K562 (cell line): Measurements from ENCODE around the gene CPNE6. TPM values are rescaled to one million over a fixed set of nuclear protein-coding genes. Genes with fewer than 3 reads are reported as not detected.
A peak's percentile ranks its signal among the peaks of the same experiment; 100 is the strongest.

Experiments
- ATAC-seq: fragments of 200-7000 bp; cut with Tn5 transposase; 3 replicates; pipeline ENCODE4 v1.9.1; 2020; ENCODE audit warnings: moderate library complexity
- BruUV-seq: library from RNA; stranded (reverse); fragments of 400-500 nt; replicated peaks from 2 replicates; lab custom pipeline; 2021; lab: Mats Ljungman, UMichigan
- CTCF ChIA-PET: fragments of 300-600 bp; formaldehyde crosslinking; extraction: SDS; loops from one replicate; lab custom pipeline; 2021; ENCODE audit warnings: low intra/inter-chr PET ratio; lab: Yijun Ruan, JAX
- POLR2A ChIA-PET: fragments of 300-600, 350-650 bp; sonication (Branson Sonifier 250); formaldehyde crosslinking; extraction: SDS; loops from one replicate; lab custom pipeline; 2021; ENCODE audit warnings: antibody characterized with exemption, inconsistent platforms; lab: Yijun Ruan, JAX
- DNase-seq, 4 experiments: peaks; one replicate each; pipeline versions ENCODE4 v3.0.0 to v3.0.0-alpha.2; 2011 to 2018; ENCODE audit warnings: low spot score in 3 of 4, mixed read lengths in 3 of 4; ENCODE audit errors: extremely low read depth in 1 of 4
- FAIRE-seq: peaks from 2 replicates; lab custom pipeline; 2011; peaks lifted over from hg19 to GRCh38; lab: Jason Lieb, UNC
- H2AFZ ChIP-seq: 2 replicates; pipeline ENCODE4 v1.6.0; 2011; ENCODE audit warnings: low read depth, low read length, control low read depth, inconsistent platforms
- H3K27ac ChIP-seq: fragments of 200-600 bp; 3 replicates; pipeline ENCODE4 v1.8.0; 2011; ENCODE audit warnings: low read depth, mild to moderate bottlenecking, control low read depth, inconsistent platforms, low read length, moderate library complexity, mixed read lengths; ENCODE audit errors: extremely low read depth
- H3K27me3 ChIP-seq, 2 experiments: fragments of 300-600 bp in 1 of 2; 2 replicates in 1 of 2; 3 replicates in 1 of 2; pipeline versions ENCODE4 v1.6.0 to v1.8.0; 2011; ENCODE audit warnings: inconsistent platforms in 2 of 2, low read length in 2 of 2, mild to moderate bottlenecking in 1 of 2, mixed read lengths in 1 of 2, moderate library complexity in 1 of 2; ENCODE audit not compliant: control insufficient read depth in 2 of 2, insufficient read depth in 2 of 2
- H3K36me3 ChIP-seq: fragments of 300-600 bp; 3 replicates; pipeline ENCODE4 v1.8.0; 2011; ENCODE audit warnings: mild to moderate bottlenecking, low read length, inconsistent platforms; ENCODE audit not compliant: control insufficient read depth, insufficient read depth
- H3K4me1 ChIP-seq, 2 experiments: fragments of 200-600 bp in 1 of 2; replicated peaks in 1 of 2; 2 replicates in 1 of 2; 3 replicates in 1 of 2; pipeline versions ENCODE4 v1.5.1 to v1.8.0; 2011; ENCODE audit warnings: inconsistent platforms in 2 of 2, low read length in 2 of 2, mild to moderate bottlenecking in 1 of 2, mixed read lengths in 1 of 2, moderate library complexity in 1 of 2; ENCODE audit not compliant: control insufficient read depth in 2 of 2, insufficient read depth in 2 of 2
- H3K4me2 ChIP-seq: 2 replicates; pipeline ENCODE4 v1.6.1; 2011; ENCODE audit warnings: low read length, control low read depth, inconsistent platforms, mixed read lengths; ENCODE audit not compliant: insufficient read depth
- H3K4me3 ChIP-seq: fragments of 200-600 bp; sonication (generic), shearing (Covaris generic); 2 replicates; pipeline ENCODE4 v1.5.1; 2016; ENCODE audit warnings: control low read depth, inconsistent platforms
- H3K79me2 ChIP-seq: fragments of 200-600 bp; 3 replicates; pipeline ENCODE4 v1.8.0; 2011; ENCODE audit warnings: low read length, inconsistent platforms; ENCODE audit not compliant: control insufficient read depth, insufficient read depth
- H3K9ac ChIP-seq, 2 experiments: 2 replicates each; pipeline versions ENCODE4 v1.6.0 to v1.6.1; 2011; ENCODE audit warnings: low read depth in 2 of 2, low read length in 2 of 2, control low read depth in 1 of 2, inconsistent platforms in 1 of 2, mild to moderate bottlenecking in 1 of 2, mixed read lengths in 1 of 2; ENCODE audit not compliant: insufficient read depth in 1 of 2
- H3K9me1 ChIP-seq: one replicate; pipeline ENCODE4 v1.6.0; 2011; ENCODE audit warnings: inconsistent platforms, mild to moderate bottlenecking, low read length, moderate library complexity; ENCODE audit not compliant: control insufficient read depth, insufficient read depth
- H3K9me3 ChIP-seq: replicated peaks from 2 replicates; pipeline ENCODE4 v1.5.1; 2011; ENCODE audit warnings: low read depth, low read length, inconsistent platforms; ENCODE audit not compliant: control insufficient read depth, insufficient read depth
- H4K20me1 ChIP-seq: replicated peaks from 2 replicates; pipeline ENCODE4 v1.6.1; 2011; ENCODE audit warnings: low read length, inconsistent platforms, mixed read lengths; ENCODE audit not compliant: control insufficient read depth, insufficient read depth
- BDP1 ChIP-seq: IDR thresholded peaks from 3 replicates; pipeline ENCODE4 v1.6.1; 2011; ENCODE audit not compliant: insufficient read length, insufficient read depth
- CAMTA2 ChIP-seq: fragments of 250-450 bp; sonication (Bioruptor Pico); conservative IDR thresholded peaks from 2 replicates; pipeline ENCODE4 v1.5.1; 2022
- CHD4 ChIP-seq: fragments of 200-600 bp; sonication (generic); IDR thresholded peaks from 3 replicates; pipeline ENCODE4 v1.6.1; 2012; ENCODE audit warnings: low read depth, mild to moderate bottlenecking, mixed read lengths, low read length, inconsistent platforms; ENCODE audit not compliant: insufficient read depth, insufficient replicate concordance, poor library complexity, severe bottlenecking
- DEAF1 ChIP-seq: fragments of 450-650 bp; formaldehyde crosslinking; IDR thresholded peaks from 2 replicates; pipeline ENCODE4 v1.4.0; 2020; ENCODE audit warnings: mild to moderate bottlenecking, moderate library complexity
- EGR1 ChIP-seq: fragments of 450-650 bp; conservative IDR thresholded peaks from 2 replicates; pipeline ENCODE4 v1.6.1; 2017; ENCODE audit warnings: mild to moderate bottlenecking
- ELF4 ChIP-seq: fragments of 450-650 bp; formaldehyde crosslinking; IDR thresholded peaks from 2 replicates; pipeline ENCODE4 v1.4.0; 2022; ENCODE audit warnings: missing genetic modification characterization
- FIP1L1 ChIP-seq: fragments of 200-400 bp; formaldehyde crosslinking; IDR thresholded peaks from 2 replicates; pipeline ENCODE4 v1.6.1; 2018; ENCODE audit warnings: mild to moderate bottlenecking, low read depth, low read length; ENCODE audit not compliant: poor library complexity, severe bottlenecking
- IRF9 ChIP-seq: fragments of 450-650 bp; IDR thresholded peaks from 2 replicates; pipeline ENCODE4 v1.6.1; 2016; ENCODE audit warnings: missing biosample characterization, missing genetic modification characterization
- NBN ChIP-seq: fragments of 450-650 bp; IDR thresholded peaks from 2 replicates; pipeline ENCODE4 v1.6.1; 2016; ENCODE audit warnings: low read depth, mild to moderate bottlenecking
- NFE2L1 ChIP-seq: fragments of 450-650 bp; IDR thresholded peaks from 2 replicates; pipeline ENCODE4 v1.6.1; 2016; ENCODE audit warnings: missing genetic modification characterization, low read depth, mild to moderate bottlenecking, missing compliant biosample characterization, moderate library complexity, borderline replicate concordance
- NKRF ChIP-seq: fragments of 450-650 bp; IDR thresholded peaks from 2 replicates; pipeline ENCODE4 v1.6.1; 2016; ENCODE audit warnings: borderline replicate concordance
- ZNF124 ChIP-seq: sonication (generic); formaldehyde crosslinking; IDR thresholded peaks from 2 replicates; pipeline ENCODE4 v1.8.1; 2022; ENCODE audit warnings: missing genetic modification reagents
- ZNF589 ChIP-seq: fragments of 200-800 bp; sonication (Bioruptor generic); IDR thresholded peaks from 2 replicates; pipeline ENCODE4 v1.6.1; 2016; ENCODE audit warnings: low read depth, missing genetic modification characterization, missing compliant biosample characterization
- WGBS: fragments of 100-300 bp; shearing (Covaris generic); methylation state at CpG from one replicate; pipeline ENCODE4 v1.1.6; 2016; ENCODE audit warnings: low coverage, mixed read lengths; ENCODE audit not compliant: insufficient coverage; ENCODE audit errors: missing lambda C conversion rate; 5-methylcytosine and 5-hydroxymethylcytosine counted together
- in situ Hi-C: fragments of 300-500 bp; cut with MboI; formaldehyde crosslinking; loops from 4 replicates; pipeline ENCODE4 v1.15.0; 2018; ENCODE audit warnings: inconsistent platforms, mixed read lengths
- intact Hi-C: fragments of 100-400 bp; cut with micrococcal nuclease; formaldehyde crosslinking; loops from 2 replicates; pipeline ENCODE4 v1.14.2; 2022
- polyA plus RNA-seq, 8 experiments: library from polyadenylated mRNA; depleted of rRNA in 4 of 8; stranded (reverse) in 5 of 8; unstranded in 3 of 8; fragments of >200 nt; fragmentation: Nextera tagmentation in 2 of 8; fragmentation: Illumina TruSeq in 1 of 8; extraction: Ambion mirVana in 2 of 8; extraction: Trizol in 1 of 8; gene quantifications; 2 replicates each; pipeline versions ENCODE4 v1.2.1 to v1.2.3, GENCODE V29; 2011 to 2014; ENCODE audit warnings: inconsistent platforms in 1 of 8, missing spikeins in 1 of 8
- total RNA-seq, 7 experiments: library from RNA; depleted of rRNA in 6 of 7; stranded (reverse); fragments of >200 nt in 6 of 7; fragmentation: Illumina TruSeq in 2 of 7; extraction: Trizol in 2 of 7; gene quantifications; 2 replicates each; pipeline versions ENCODE4 v1.2.1 to v1.2.3, GENCODE V29; 2011 to 2021; ENCODE audit warnings: low replicate concordance in 1 of 7

Gene CPNE6
- total and polyA plus RNA-seq, 9 of the 15 experiments (the other 6 are each of a cell fraction or from before 2014, with no cell fraction given) = not detected

GRCh38 chr14:24113801-24114531 lies 42.6 kb downstream of the CPNE6 start:
- Histone ChIP-seq H3K9me1 (no peaks in the 10 kb centered on the region), H3K9ac (peak overlapping the region; percentile 89 to 97), H3K27ac (peak overlapping the region; percentile 95), H3K4me1 (peaks cover 10% of the 10 kb centered on the region in 2 experiments; a peak in 4 of 5 replicates), H3K4me3 (peak overlapping the region; percentile 51), H3K9me3 (no peaks in the 10 kb centered on the region), H4K20me1 (no peaks in the 10 kb centered on the region), H3K27me3 (no peaks in the 10 kb centered on the region), H3K79me2 (peaks cover 18% of the 10 kb centered on the region), H2AFZ (peak overlapping the region; percentile 87), H3K4me2 (peak overlapping the region; percentile 94), H3K36me3 (peaks cover 28% of the 10 kb centered on the region; the same call in 2 of the 3 replicates)
- CTCF ChIA-PET = interaction anchor here (0.6 kb wide), 1 partner anchor 313 kb away, joined by 3 read pairs; no protein-coding TSS in a partner anchor
- intact Hi-C loops = loop anchor here (2.0 kb wide), 2 partner anchors 19 to 33 kb away; partner anchors contain the start of genes PCK2, PSME2 and RNF31
- no TSS peak for BruUV-seq
- under 1% methylated on average over 41 of the region's 42 CpGs for WGBS
- ATAC-seq (peak; percentile 82), FAIRE-seq (no peak), DNase-seq (peak; percentile 68 to 91 (median 71))
- in situ Hi-C loops = no loop called here
- POLR2A ChIA-PET = interaction anchor here (0.7 to 5.0 kb wide), 18 partner anchors 8 to 193 kb away, joined by 3 to 38 read pairs (median 5); partner anchors contain the start of genes CHMP4A, EMC9, PCK2 and PSME1
- TF ChIP-seq ZNF589 (CRISPR knock-in tag) (peak; percentile 82), NBN (peak; percentile 45; the same call in 1 of the 2 replicates), IRF9 (tag) (no peak), ELF4 (CRISPR knock-in tag) (no peak), CHD4 (no peak), DEAF1 (0 out of 2 replicates have a peak, but pooled peaks have one; percentile 37), EGR1 (peak; percentile 95), ZNF124 (CRISPR knock-in tag) (no peak), NKRF (peak; percentile 69), FIP1L1 (no peak), BDP1 (no peak), NFE2L1 (tag) (no peak), CAMTA2 (no peak)
